Nephron (organoid): ENCODE measurements around the gene NTF3.

Source experiments
- H3K27ac Mint-ChIP-seq, 3 experiments: 2 replicates each; pipeline ENCODE4 v1.8.0; 2020; ENCODE audit warnings: mixed read lengths in 3 of 3, mild to moderate bottlenecking in 2 of 3, moderate library complexity in 1 of 3
- H3K27me3 Mint-ChIP-seq: 2 replicates; pipeline ENCODE4 v1.8.0; 2021; ENCODE audit warnings: low read depth, mild to moderate bottlenecking, moderate library complexity, mixed read lengths
- H3K36me3 Mint-ChIP-seq: 2 replicates; pipeline ENCODE4 v1.8.0; 2020; ENCODE audit warnings: low read depth, mixed read lengths
- H3K4me1 Mint-ChIP-seq: 2 replicates; pipeline ENCODE4 v1.8.0; 2020; ENCODE audit warnings: mixed read lengths
- H3K4me3 Mint-ChIP-seq, 3 experiments: 2 replicates each; pipeline ENCODE4 v1.8.0; 2020; ENCODE audit warnings: mild to moderate bottlenecking in 3 of 3, mixed read lengths in 3 of 3, moderate library complexity in 2 of 3
- H3K9me3 Mint-ChIP-seq: 2 replicates; pipeline ENCODE4 v1.8.0; 2020; ENCODE audit warnings: mixed read lengths
- CTCF ChIP-seq, 3 experiments: fragments of 200-600 bp; sonication (generic); IDR thresholded peaks; one replicate each; pipeline ENCODE4 v1.5.0; 2021; ENCODE audit warnings: antibody characterized with exemption in 3 of 3; ENCODE audit not compliant: unreplicated experiment in 3 of 3

NTF3 gene

DNA sequence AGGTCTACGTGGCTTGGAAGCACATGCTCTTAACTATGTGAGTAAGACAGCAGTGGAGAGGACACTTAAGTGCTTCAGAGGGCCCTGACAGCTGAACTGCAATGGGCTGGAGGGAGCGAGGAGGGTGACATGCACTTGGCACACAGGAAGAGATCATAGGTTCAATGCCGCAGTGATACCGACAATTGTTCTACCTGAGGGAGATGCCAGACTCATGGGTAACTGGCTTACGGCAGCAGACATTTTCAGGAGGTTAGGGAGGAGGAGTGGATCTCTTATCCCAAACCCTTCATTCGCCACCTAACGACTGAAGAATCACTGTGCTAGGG lies 68.4 kb downstream of the NTF3 start:
- Mint-ChIP-seq H3K27ac (peak overlapping the region in 1 of 3 experiments; percentile 8), H3K36me3 (no peaks in the 10 kb centered on the region)
- no peak for TF ChIP-seq CTCF (IDR thresholded peaks at IDR 0.05; ENCODE audit: unreplicated experiment in 3 of 3)

GRCh38 chr12:5503774-5504173 lies 71.9 kb downstream of the NTF3 start:
- Mint-ChIP-seq H3K9me3 (no peaks in the 10 kb centered on the region), H3K36me3 (no peaks in the 10 kb centered on the region), H3K4me3 (no peak overlapping the region), H3K27ac (peak overlapping the region in 1 of 3 experiments; percentile 66), H3K4me1 (peaks cover 9% of the 10 kb centered on the region), H3K27me3 (peaks cover 24% of the 10 kb centered on the region)
- no peak for TF ChIP-seq CTCF (IDR thresholded peaks at IDR 0.05; ENCODE audit: unreplicated experiment in 3 of 3)

More for the DNA sequence above, 68.4 kb downstream of the NTF3 start:
- Mint-ChIP-seq H3K27me3 (peaks cover 7% of the 10 kb centered on the region), H3K4me1 (peaks cover 9% of the 10 kb centered on the region), H3K9me3 (no peaks in the 10 kb centered on the region), H3K4me3 (no peak overlapping the region)

- Mint-ChIP-seq H3K9me3 (no peaks in the 10 kb centered on the region), H3K27ac (no peak overlapping the region), H3K4me3 (no peak overlapping the region), H3K36me3 (no peaks in the 10 kb centered on the region), H3K27me3 (peaks cover 24% of the 10 kb centered on the region), H3K4me1 (peaks cover 12% of the 10 kb centered on the region)
- TF ChIP-seq CTCF (IDR thresholded peaks at IDR 0.05; ENCODE audit: unreplicated experiment in 3 of 3), result no peak
Measured at GRCh38 chr12:5505116-5505515, 73.2 kb downstream of the NTF3 start.

DNA sequence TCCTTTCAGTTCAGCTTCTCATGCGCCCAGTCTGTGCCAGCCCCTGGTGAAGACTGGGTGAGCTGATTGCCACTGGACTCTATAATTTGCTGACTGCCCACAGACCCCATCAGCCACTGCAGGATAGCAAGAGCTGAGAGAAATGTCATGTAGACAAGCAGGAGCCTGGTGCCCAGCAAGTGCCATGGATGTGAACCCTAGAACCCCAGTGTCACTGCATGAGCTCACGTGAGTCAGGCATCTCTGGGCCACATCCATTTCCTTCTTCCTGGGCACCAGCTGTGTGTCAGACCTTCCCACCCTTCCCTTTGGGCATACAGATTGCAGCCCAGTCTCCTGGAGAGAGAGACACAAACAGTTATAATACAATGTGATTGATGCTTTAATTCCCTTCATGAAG lies 73.8 kb downstream of the NTF3 start:
- no peak overlapping the region for H3K4me3 Mint-ChIP-seq
- H3K9me3 Mint-ChIP-seq, result no peaks in the 10 kb centered on the region
- H3K36me3 Mint-ChIP-seq, result no peaks in the 10 kb centered on the region
- peaks cover 24% of the 10 kb centered on the region for H3K27me3 Mint-ChIP-seq
- peaks cover 16% of the 10 kb centered on the region for H3K4me1 Mint-ChIP-seq
- no peak for TF ChIP-seq CTCF (IDR thresholded peaks at IDR 0.05; ENCODE audit: unreplicated experiment in 3 of 3)
- H3K27ac Mint-ChIP-seq, result no peak overlapping the region

- Mint-ChIP-seq H3K27ac (no peak overlapping the region), H3K27me3 (peaks cover 22% of the 10 kb centered on the region), H3K36me3 (no peaks in the 10 kb centered on the region), H3K4me1 (peaks cover 21% of the 10 kb centered on the region), H3K9me3 (no peaks in the 10 kb centered on the region), H3K4me3 (no peak overlapping the region)
- no peak for TF ChIP-seq CTCF (IDR thresholded peaks at IDR 0.05; ENCODE audit: unreplicated experiment in 3 of 3)
Measured at GRCh38 chr12:5506295-5506694, 74.4 kb downstream of the NTF3 start.

DNA sequence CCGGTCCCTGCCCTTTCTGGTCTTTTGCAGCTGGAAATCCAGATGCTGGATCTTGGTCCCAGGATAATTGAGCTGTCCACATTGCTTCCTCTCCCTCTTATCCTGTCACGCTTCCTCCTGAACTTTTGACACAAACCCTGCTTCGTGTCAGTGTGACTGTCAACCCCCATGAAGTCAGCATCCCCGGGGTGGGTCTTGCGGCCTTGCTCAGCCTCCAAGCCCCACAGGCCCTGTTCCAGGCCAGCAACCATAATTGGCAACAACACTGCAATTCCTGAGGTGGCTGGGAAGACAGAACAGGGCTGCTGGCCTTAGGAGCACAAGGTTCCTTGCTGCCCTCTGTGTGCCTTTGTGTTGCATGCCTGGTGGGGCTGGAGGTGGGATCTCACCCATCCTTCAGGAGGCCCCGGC lies 74.9 kb downstream of the NTF3 start:
- Mint-ChIP-seq H3K27ac (no peak overlapping the region), H3K4me3 (no peak overlapping the region), H3K4me1 (peaks cover 27% of the 10 kb centered on the region), H3K27me3 (peaks cover 21% of the 10 kb centered on the region), H3K9me3 (no peaks in the 10 kb centered on the region), H3K36me3 (no peaks in the 10 kb centered on the region)
- TF ChIP-seq CTCF (IDR thresholded peaks at IDR 0.05; ENCODE audit: unreplicated experiment in 3 of 3), result no peak
